ENCODE data around the gene ERVFRD-1.

Gene ERVFRD-1

GRCh38 chr6:11149551-11149950, 38.0 kb upstream of the ERVFRD-1 start:
- H3K27me3 Mint-ChIP-seq (ENCODE audit: low read depth), result no peaks in the 10 kb centered on the region
- no peak for TF ChIP-seq CTCF (IDR thresholded peaks at IDR 0.05; ENCODE audit: unreplicated experiment in 3 of 3)
- no peak overlapping the region for H3K27ac Mint-ChIP-seq

GRCh38 chr6:11146117-11146826, 34.7 kb upstream of the ERVFRD-1 start:
- Mint-ChIP-seq H3K36me3 (ENCODE audit: low read depth) (no peaks in the 10 kb centered on the region), H3K27ac (no peak overlapping the region), H3K9me3 (peaks cover 2% of the 10 kb centered on the region), H3K4me3 (no peak overlapping the region), H3K27me3 (ENCODE audit: low read depth) (no peaks in the 10 kb centered on the region), H3K4me1 (no peaks in the 10 kb centered on the region)
- TF ChIP-seq CTCF (IDR thresholded peaks at IDR 0.05; ENCODE audit: unreplicated experiment in 3 of 3), result no peak

More at GRCh38 chr6:11149551-11149950, 38.0 kb upstream of the ERVFRD-1 start:
- H3K4me1 Mint-ChIP-seq, result no peaks in the 10 kb centered on the region
- H3K4me3 Mint-ChIP-seq, result no peak overlapping the region
- no peaks in the 10 kb centered on the region for H3K36me3 Mint-ChIP-seq (ENCODE audit: low read depth)
- peaks cover 2% of the 10 kb centered on the region for H3K9me3 Mint-ChIP-seq

GRCh38 chr6:11144393-11144851, 32.9 kb upstream of the ERVFRD-1 start:
- H3K27ac Mint-ChIP-seq, result no peak overlapping the region
- H3K4me1 Mint-ChIP-seq, result no peaks in the 10 kb centered on the region
- peak; percentile 90 to 94 (median 91) for TF ChIP-seq CTCF (IDR thresholded peaks at IDR 0.05; ENCODE audit: unreplicated experiment in 3 of 3)
- H3K27me3 Mint-ChIP-seq (ENCODE audit: low read depth), result no peaks in the 10 kb centered on the region
- H3K36me3 Mint-ChIP-seq (ENCODE audit: low read depth), result no peaks in the 10 kb centered on the region
- peaks cover 2% of the 10 kb centered on the region for H3K9me3 Mint-ChIP-seq
- no peak overlapping the region for H3K4me3 Mint-ChIP-seq

GRCh38 chr6:11143394-11144371, 32.2 kb upstream of the ERVFRD-1 start:
- Mint-ChIP-seq H3K36me3 (ENCODE audit: low read depth) (no peaks in the 10 kb centered on the region), H3K27ac (no peak overlapping the region), H3K4me1 (no peaks in the 10 kb centered on the region), H3K27me3 (ENCODE audit: low read depth) (no peaks in the 10 kb centered on the region), H3K4me3 (no peak overlapping the region), H3K9me3 (peaks cover 2% of the 10 kb centered on the region)
- TF ChIP-seq CTCF (IDR thresholded peaks at IDR 0.05; ENCODE audit: unreplicated experiment in 3 of 3), result no peak

GRCh38 chr6:11142296-11143027, 30.9 kb upstream of the ERVFRD-1 start:
- H3K9me3 Mint-ChIP-seq, result no peaks in the 10 kb centered on the region
- H3K4me3 Mint-ChIP-seq, result no peak overlapping the region
- no peaks in the 10 kb centered on the region for H3K4me1 Mint-ChIP-seq
- H3K27ac Mint-ChIP-seq, result no peak overlapping the region
- no peaks in the 10 kb centered on the region for H3K27me3 Mint-ChIP-seq (ENCODE audit: low read depth)
- no peaks in the 10 kb centered on the region for H3K36me3 Mint-ChIP-seq (ENCODE audit: low read depth)
- TF ChIP-seq CTCF (IDR thresholded peaks at IDR 0.05; ENCODE audit: unreplicated experiment in 3 of 3), result no peak
